Neutrophil (primary cell): ENCODE measurements around the gene DOC2B.

ENCODE experiments used
- H3K27ac ChIP-seq: fragments of 200-600 bp; sonication (generic); 2 replicates; pipeline ENCODE4 v1.5.1; 2016; ENCODE audit warnings: mild to moderate bottlenecking, moderate library complexity
- H3K27me3 ChIP-seq: fragments of 200-600 bp; sonication (generic); 2 replicates; pipeline ENCODE4 v1.6.0; 2016; ENCODE audit warnings: mild to moderate bottlenecking
- H3K36me3 ChIP-seq: fragments of 200-600 bp; sonication (generic); 2 replicates; pipeline ENCODE4 v1.5.1; 2017
- H3K4me1 ChIP-seq, 2 experiments: fragments of 200-600 bp in 1 of 2; sonication (generic) in 1 of 2; 1 replicate in 1 of 2; 2 replicates in 1 of 2; pipeline versions ENCODE4 v1.5.1 to v1.6.1; 2013 to 2016; ENCODE audit warnings: low read depth in 1 of 2, low read length in 1 of 2, mild to moderate bottlenecking in 1 of 2, moderate library complexity in 1 of 2; ENCODE audit not compliant: control insufficient read depth in 1 of 2, insufficient read depth in 1 of 2
- H3K4me3 ChIP-seq, 2 experiments: fragments of 200-600 bp in 1 of 2; sonication (generic) in 1 of 2; 1 replicate in 1 of 2; 2 replicates in 1 of 2; pipeline ENCODE4 v1.5.1; 2013 to 2016; ENCODE audit warnings: low read depth in 1 of 2, low read length in 1 of 2, mild to moderate bottlenecking in 1 of 2, moderate library complexity in 1 of 2
- H3K9me3 ChIP-seq: fragments of 200-600 bp; sonication (generic); 2 replicates; pipeline ENCODE4 v1.5.1; 2016
- TF ChIP-seq, protein P1 (sequence below): fragments of 200-600 bp; sonication (generic); IDR thresholded peaks from 2 replicates; pipeline ENCODE4 v1.5.1; 2016; ENCODE audit warnings: antibody characterized with exemption

DOC2B gene

DNA sequence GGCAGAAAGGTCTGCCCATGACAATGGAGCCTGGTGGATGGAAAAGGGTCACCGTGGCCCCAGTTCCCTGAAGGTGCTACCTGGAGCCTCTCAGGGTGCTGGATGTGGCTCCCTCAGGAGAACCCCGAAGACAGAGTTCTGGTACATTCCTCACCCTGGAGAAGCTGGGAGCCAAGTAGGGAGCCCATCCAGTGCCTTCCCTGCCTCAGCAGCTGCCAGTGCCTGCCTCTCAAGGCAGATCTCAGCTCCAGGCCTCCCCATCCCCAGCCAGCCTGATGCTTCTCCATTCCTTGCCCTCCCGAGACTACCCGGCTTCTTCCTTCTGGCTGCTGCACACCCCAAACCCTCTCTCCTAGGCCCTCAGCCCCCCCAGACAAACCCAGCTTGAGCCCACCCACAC is 23.5 kb downstream of the DOC2B start:
- H3K4me3 ChIP-seq, result no peak overlapping the region
- no peaks in the 10 kb centered on the region for H3K9me3 ChIP-seq
- H3K4me1 ChIP-seq, result no peaks in the 10 kb centered on the region
- H3K27ac ChIP-seq, result no peak overlapping the region
- H3K36me3 ChIP-seq, result peaks cover 36% of the 10 kb centered on the region
- no peaks in the 10 kb centered on the region for H3K27me3 ChIP-seq
- TF ChIP-seq, protein P1, sequence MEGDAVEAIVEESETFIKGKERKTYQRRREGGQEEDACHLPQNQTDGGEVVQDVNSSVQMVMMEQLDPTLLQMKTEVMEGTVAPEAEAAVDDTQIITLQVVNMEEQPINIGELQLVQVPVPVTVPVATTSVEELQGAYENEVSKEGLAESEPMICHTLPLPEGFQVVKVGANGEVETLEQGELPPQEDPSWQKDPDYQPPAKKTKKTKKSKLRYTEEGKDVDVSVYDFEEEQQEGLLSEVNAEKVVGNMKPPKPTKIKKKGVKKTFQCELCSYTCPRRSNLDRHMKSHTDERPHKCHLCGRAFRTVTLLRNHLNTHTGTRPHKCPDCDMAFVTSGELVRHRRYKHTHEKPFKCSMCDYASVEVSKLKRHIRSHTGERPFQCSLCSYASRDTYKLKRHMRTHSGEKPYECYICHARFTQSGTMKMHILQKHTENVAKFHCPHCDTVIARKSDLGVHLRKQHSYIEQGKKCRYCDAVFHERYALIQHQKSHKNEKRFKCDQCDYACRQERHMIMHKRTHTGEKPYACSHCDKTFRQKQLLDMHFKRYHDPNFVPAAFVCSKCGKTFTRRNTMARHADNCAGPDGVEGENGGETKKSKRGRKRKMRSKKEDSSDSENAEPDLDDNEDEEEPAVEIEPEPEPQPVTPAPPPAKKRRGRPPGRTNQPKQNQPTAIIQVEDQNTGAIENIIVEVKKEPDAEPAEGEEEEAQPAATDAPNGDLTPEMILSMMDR, result no peak

DNA sequence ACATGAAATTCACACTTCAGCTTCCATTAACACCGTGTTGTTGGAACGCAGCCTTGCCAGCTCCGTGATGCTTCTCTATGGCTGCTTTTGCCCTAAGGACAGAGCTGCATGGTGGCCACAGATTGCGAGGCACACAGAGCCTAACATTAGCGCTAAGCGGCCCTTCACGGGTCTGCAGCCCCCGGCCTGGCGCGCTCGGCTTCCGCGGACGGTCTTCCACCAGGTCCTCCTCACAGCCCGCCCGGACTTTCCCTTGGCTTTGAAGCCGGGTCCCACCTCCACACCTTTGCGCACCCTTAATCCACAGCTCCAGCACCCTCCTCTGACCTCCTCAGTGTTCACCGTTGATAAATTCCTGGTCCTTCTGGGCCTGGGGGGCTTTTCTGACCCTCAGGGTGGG is 24.5 kb downstream of the DOC2B start:
- Histone ChIP-seq H3K4me1 (no peaks in the 10 kb centered on the region), H3K27ac (no peak overlapping the region), H3K4me3 (no peak overlapping the region), H3K36me3 (peaks cover 38% of the 10 kb centered on the region), H3K27me3 (no peaks in the 10 kb centered on the region), H3K9me3 (no peaks in the 10 kb centered on the region)
- TF ChIP-seq, protein P1, result no peak

DNA sequence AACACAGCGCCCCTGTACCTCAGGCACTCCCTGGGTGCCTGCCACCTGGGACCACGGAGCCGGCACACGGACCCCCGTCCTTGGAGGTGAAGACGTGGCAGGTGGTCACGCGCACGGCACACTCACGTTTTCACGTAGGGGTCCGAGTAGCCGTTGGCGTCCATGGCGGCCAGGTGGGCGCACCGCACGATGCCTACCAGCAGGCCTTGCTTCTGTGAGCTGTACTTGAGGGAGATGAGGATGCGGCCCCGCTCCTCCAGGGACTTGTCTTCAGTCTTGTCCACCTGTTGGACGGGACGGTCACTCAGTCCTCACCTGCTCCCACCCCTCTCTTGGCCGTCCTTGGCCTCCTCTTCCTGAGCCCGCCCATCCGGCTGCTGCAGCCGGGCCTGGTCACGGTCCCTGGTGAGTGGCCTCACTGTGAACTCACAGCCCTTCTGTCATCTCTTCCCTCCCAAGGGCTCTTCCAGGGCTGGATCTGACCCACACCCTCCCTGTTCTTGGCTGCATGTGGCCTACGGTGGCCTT is 25.3 kb downstream of the DOC2B start:
- Histone ChIP-seq H3K9me3 (no peaks in the 10 kb centered on the region), H3K4me3 (no peak overlapping the region), H3K36me3 (peaks cover 30% of the 10 kb centered on the region), H3K27ac (no peak overlapping the region), H3K27me3 (no peaks in the 10 kb centered on the region), H3K4me1 (no peaks in the 10 kb centered on the region)
- TF ChIP-seq, protein P1, result no peak

DNA sequence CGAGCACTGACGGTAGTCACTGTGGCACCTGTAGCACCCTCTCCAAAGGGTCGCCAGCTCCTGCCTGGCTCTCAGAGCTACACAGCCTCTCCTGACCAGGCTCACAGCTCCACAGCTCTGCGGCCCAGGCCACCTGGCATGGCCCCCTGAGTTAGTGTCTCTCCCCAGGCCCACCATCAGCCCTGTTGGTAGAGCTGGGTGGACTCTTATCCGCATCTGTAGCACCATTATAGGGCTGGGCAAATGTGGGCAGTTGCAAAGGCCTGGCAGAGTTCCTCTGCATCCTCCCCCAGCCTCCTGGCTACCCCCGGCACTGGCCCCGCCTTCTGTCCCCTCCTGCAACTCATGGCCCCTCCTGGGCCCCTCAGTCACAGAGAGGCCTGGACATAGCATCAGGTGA is 25.9 kb downstream of the DOC2B start:
- Histone ChIP-seq H3K4me3 (no peak overlapping the region), H3K27ac (no peak overlapping the region), H3K4me1 (no peaks in the 10 kb centered on the region), H3K36me3 (peaks cover 24% of the 10 kb centered on the region), H3K9me3 (no peaks in the 10 kb centered on the region), H3K27me3 (no peaks in the 10 kb centered on the region)
- TF ChIP-seq, protein P1, result no peak

DNA sequence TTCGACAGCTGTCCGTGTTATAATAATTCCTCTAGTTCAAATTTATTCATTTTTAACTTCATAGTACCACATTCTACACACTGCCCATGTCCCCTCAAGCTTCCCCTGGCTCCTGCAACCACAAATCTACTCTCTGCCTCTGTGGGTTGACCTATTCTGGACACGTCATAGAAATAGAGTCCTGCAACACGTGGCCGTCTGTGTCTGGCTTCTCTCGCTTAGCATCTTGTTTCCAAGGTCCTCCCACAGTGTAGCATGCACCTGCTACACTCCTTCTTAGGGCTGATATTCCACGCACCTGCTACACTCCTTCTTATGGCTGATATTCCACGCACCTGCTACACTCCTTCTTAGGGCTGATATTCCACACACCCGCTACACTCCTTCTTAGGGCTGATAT is 27.6 kb downstream of the DOC2B start:
- H3K27ac ChIP-seq, result no peak overlapping the region
- H3K4me1 ChIP-seq, result no peaks in the 10 kb centered on the region
- no peak overlapping the region for H3K4me3 ChIP-seq
- no peaks in the 10 kb centered on the region for H3K27me3 ChIP-seq
- TF ChIP-seq, protein P1, result no peak
- no peaks in the 10 kb centered on the region for H3K9me3 ChIP-seq
- H3K36me3 ChIP-seq, result peaks cover 19% of the 10 kb centered on the region
